Endothelial cell of umbilical vein (primary cell): Measurements from ENCODE around the gene SH3BP2.

Experiments used
- EZH2 ChIP-seq: IDR thresholded peaks from 2 replicates; pipeline ENCODE4 v1.6.1; 2012; ENCODE audit warnings: borderline replicate concordance, low read depth, mild to moderate bottlenecking, moderate library complexity, low read length, inconsistent platforms; ENCODE audit not compliant: severe bottlenecking
- GATA2 ChIP-seq: IDR thresholded peaks from 2 replicates; pipeline ENCODE4 v1.7.0; 2011; ENCODE audit warnings: low read depth, mild to moderate bottlenecking, moderate library complexity, mixed read lengths, low read length; ENCODE audit not compliant: insufficient read length, insufficient read depth
- JUN ChIP-seq: IDR thresholded peaks from 2 replicates; pipeline ENCODE4 v1.6.1; 2011; ENCODE audit warnings: borderline replicate concordance, low read depth; ENCODE audit not compliant: insufficient read length, insufficient read depth
- MYC ChIP-seq: IDR thresholded peaks from one replicate; pipeline ENCODE4 v1.6.1; 2011; ENCODE audit warnings: mild to moderate bottlenecking, low read depth, low read length
- POLR2A ChIP-seq: IDR thresholded peaks from 2 replicates; pipeline ENCODE4 v1.6.1; 2012; ENCODE audit warnings: low read depth, mild to moderate bottlenecking, control low read depth, low read length
- POLR2AphosphoS5 ChIP-seq: IDR thresholded peaks from 2 replicates; pipeline ENCODE4 v1.6.1; 2012; ENCODE audit warnings: low read depth, mild to moderate bottlenecking, control low read depth, low read length, moderate library complexity; ENCODE audit not compliant: insufficient read depth
- TF ChIP-seq, protein P1 (sequence below), 2 donors: IDR thresholded peaks; 1 replicate in 1 of 2; 2 replicates in 1 of 2; pipeline ENCODE4 v1.5.1; 2011; ENCODE audit warnings: low read length in 2 of 2, mild to moderate bottlenecking in 2 of 2, moderate library complexity in 2 of 2, control low read depth in 1 of 2, inconsistent platforms in 1 of 2, low read depth in 1 of 2; ENCODE audit not compliant: insufficient read depth in 1 of 2; ENCODE audit errors: extremely low read depth in 1 of 2
- TF ChIP-seq, protein P2 (sequence below): IDR thresholded peaks from 2 replicates; pipeline ENCODE4 v1.6.1; 2011; ENCODE audit not compliant: insufficient read depth, insufficient read length

DNA sequence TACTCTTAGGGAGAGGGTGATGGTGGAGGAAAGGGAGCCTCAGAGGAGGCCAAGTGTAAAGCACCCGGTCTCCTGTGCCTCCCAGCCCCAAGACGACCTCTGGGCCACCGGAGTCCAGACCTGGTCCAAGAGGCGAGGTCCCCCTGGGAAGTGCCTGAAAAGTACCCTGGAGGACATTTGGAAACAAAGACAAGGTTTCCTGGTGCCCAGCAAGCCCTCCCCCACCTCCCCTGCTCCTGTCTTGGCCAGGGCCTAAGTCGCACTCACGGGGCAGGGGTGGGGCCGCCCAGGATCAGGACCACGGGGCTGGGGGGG lies 532 bp upstream of the SH3BP2 start:
- TF ChIP-seq POLR2A = no peak
- TF ChIP-seq, protein P1, sequence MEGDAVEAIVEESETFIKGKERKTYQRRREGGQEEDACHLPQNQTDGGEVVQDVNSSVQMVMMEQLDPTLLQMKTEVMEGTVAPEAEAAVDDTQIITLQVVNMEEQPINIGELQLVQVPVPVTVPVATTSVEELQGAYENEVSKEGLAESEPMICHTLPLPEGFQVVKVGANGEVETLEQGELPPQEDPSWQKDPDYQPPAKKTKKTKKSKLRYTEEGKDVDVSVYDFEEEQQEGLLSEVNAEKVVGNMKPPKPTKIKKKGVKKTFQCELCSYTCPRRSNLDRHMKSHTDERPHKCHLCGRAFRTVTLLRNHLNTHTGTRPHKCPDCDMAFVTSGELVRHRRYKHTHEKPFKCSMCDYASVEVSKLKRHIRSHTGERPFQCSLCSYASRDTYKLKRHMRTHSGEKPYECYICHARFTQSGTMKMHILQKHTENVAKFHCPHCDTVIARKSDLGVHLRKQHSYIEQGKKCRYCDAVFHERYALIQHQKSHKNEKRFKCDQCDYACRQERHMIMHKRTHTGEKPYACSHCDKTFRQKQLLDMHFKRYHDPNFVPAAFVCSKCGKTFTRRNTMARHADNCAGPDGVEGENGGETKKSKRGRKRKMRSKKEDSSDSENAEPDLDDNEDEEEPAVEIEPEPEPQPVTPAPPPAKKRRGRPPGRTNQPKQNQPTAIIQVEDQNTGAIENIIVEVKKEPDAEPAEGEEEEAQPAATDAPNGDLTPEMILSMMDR (IDR thresholded peaks at IDR 0.05; ENCODE audit: extremely low read depth in 1 of 2, insufficient read depth in 1 of 2, low read depth in 1 of 2, low read length in 2 of 2) = no peak
- TF ChIP-seq EZH2 = no peak
- TF ChIP-seq, protein P2, sequence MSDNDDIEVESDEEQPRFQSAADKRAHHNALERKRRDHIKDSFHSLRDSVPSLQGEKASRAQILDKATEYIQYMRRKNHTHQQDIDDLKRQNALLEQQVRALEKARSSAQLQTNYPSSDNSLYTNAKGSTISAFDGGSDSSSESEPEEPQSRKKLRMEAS = no peak
- TF ChIP-seq MYC = no peak
- TF ChIP-seq POLR2AphosphoS5 = no peak
- TF ChIP-seq GATA2 = no peak
- no peak for TF ChIP-seq JUN
